Peyer's patch (tissue), 4 donors: ENCODE results near the gene CD207.
A peak's percentile ranks its signal among the peaks of the same experiment; 100 is the strongest.

Experiments used
- POLR2A ChIP-seq, 2 donors: fragments of 450-650 bp; IDR thresholded peaks; one replicate each; pipeline ENCODE4 v1.5.1; 2017; ENCODE audit warnings: antibody characterized with exemption in 2 of 2, mild to moderate bottlenecking in 2 of 2, moderate library complexity in 2 of 2
- TF ChIP-seq, protein P1 (sequence below), 6 experiments: fragments of 450-650 bp in 4 of 6; fragments of 200-600 bp in 2 of 6; sonication (generic) in 1 of 6; IDR thresholded peaks; one replicate each; pipeline ENCODE4 v1.5.1; 2017 to 2019; ENCODE audit warnings: antibody characterized with exemption in 6 of 6, mild to moderate bottlenecking in 3 of 6, moderate library complexity in 1 of 6

DNA sequence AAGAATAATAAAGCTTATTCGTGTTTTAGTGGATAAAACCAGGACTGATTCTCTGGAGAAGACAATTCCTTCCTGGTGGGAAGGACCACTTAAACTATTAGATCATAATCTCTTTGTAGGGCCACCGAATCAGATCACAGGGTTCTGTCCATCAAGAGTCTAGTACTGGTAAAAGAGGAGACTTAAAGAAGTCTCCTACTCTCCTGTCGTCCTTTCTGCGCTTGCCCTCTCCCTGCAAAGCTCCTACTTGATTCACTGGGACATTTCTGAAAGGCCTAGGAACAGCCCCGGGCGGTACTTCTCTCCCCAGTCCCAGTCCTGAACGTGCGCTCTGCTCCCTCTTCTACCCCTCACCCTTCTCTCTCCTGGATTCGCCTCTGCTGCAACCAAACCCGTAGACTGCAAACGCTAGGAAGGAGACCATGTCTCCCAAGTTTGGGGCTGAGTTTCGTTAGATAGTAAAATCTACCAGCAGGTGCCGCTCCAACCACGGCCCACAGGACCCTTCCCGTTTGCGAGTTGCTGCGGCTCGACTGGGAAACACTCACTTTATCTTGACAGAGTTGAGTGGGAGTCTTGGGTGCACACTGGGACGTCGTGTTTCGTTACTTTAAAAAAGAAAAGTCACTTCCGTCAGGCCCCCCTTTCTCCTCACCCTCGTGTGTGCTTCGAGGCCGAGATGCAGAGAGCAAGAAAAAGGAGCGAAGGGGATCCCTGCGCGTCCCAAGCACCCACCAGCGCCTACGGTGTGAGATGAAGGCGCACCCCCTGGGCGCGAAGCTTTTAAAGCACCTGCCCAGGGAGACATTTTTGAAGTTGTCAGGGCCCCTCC lies 46.1 kb downstream of the CD207 start:
- TF ChIP-seq, protein P1, sequence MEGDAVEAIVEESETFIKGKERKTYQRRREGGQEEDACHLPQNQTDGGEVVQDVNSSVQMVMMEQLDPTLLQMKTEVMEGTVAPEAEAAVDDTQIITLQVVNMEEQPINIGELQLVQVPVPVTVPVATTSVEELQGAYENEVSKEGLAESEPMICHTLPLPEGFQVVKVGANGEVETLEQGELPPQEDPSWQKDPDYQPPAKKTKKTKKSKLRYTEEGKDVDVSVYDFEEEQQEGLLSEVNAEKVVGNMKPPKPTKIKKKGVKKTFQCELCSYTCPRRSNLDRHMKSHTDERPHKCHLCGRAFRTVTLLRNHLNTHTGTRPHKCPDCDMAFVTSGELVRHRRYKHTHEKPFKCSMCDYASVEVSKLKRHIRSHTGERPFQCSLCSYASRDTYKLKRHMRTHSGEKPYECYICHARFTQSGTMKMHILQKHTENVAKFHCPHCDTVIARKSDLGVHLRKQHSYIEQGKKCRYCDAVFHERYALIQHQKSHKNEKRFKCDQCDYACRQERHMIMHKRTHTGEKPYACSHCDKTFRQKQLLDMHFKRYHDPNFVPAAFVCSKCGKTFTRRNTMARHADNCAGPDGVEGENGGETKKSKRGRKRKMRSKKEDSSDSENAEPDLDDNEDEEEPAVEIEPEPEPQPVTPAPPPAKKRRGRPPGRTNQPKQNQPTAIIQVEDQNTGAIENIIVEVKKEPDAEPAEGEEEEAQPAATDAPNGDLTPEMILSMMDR (IDR thresholded peaks at IDR 0.05) = peak in 4 of 6 experiments; percentile 25 to 40 (median 33)
- no peak for TF ChIP-seq POLR2A (IDR thresholded peaks at IDR 0.05)
